GM18505 (cell line): Measurements from ENCODE around the gene FBXO10.

Experiments used
- ATAC-seq: cut with Tn5 transposase; IDR thresholded peaks from one replicate; pipeline ENCODE4 v1.9.1; 2021; ENCODE audit not compliant: unreplicated experiment
- POLR2A ChIP-seq: IDR thresholded peaks from 4 replicates; pipeline ENCODE4 v1.6.1; 2011; ENCODE audit warnings: borderline replicate concordance; ENCODE audit not compliant: insufficient read depth, insufficient read length; ENCODE audit errors: extremely low read depth

FBXO10 gene

DNA sequence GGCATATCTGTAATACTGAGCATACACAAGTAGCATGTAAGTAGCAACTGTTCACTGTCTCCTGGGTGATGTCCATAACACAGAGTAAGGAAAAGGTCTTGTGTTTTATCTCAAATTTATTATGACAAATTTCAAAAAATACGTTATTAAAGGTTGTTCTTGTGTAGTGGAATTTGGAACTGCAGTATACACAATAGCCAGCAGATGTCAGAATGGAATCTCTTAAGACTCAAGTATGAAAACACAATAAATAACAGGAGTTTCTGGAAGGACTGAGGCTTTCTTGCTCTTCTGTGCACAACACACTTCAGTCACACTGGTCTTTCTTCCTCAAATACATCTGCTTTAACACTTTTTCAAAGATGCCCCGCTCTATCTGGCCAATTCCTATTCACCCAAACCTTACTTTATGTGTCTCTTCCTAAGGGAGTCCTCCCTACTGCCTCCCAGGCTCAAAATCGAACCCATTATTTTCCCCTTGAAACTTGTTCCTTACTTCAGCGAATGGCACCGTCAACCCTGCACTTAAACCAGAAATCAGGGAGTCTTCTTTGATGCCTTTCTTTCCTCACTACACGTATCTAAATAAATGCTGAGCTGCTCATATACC is 6.5 kb upstream of the FBXO10 start:
- TF ChIP-seq POLR2A = no peak
- ATAC-seq = no peak

DNA sequence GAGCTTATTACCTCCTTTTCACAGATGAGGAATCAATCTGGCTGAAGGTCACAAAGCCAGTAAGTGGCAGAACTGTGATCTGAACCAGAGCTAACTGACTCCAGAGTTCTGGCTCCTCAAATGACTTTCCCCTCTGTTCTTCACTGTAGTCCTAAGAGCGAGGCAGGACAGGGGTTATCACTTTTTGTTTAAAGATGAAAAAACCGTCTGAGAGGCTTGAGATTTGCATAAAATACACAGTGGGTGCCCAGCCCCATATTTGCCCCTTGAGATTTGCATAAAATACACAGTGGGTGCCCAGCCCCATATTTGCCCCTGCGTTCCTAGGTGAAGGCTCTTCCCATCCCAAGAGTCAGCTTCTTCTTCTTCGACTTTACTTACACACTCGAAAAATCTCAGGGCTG is 667 bp downstream of the FBXO10 start:
- ATAC-seq = peak; percentile 35
- TF ChIP-seq POLR2A = no peak

DNA sequence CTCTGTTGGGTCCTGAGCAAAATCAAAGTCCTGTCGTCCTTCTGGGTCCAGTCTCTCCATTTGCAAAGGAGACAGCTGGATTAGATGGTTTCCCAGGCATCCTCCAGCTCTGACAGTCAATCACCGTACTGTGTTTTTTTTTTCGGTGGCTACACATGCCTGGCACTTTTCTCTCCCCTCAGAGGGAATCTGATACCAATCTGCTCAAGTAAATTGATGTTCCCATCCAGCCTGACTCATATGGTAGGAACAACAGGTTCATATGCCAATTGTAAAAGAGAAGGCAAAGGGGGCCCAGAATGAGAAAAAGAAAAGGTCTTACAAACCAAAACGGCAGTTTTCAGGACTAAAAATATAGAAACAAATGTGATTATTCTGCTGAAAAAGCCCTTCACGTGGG is 1.2 kb downstream of the FBXO10 start:
- no peak for ATAC-seq
- TF ChIP-seq POLR2A = no peak

DNA sequence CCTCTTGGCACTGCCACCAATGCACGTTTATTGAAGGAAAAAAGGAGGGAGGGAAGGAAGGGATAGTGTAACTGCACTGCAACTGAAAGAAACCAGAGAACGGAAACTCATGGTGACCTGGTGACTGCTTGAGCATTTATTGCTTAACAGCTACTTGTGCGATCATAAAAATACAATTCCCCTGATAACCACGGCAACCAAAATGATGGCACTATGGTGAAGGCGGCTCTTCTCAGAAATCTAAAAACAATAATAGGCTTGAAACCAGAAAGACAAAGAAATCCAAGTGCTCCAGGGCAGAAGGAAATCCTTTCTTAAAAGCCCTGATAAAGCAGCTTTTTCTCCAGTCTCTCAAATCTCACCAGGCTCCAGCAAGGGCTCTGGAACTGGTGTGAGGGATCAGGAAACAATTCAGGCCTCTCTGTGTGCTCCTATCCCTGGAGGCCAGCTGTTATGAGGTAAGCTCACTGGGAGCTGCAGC is 1.9 kb downstream of the FBXO10 start:
- no peak for TF ChIP-seq POLR2A
- ATAC-seq = no peak

DNA sequence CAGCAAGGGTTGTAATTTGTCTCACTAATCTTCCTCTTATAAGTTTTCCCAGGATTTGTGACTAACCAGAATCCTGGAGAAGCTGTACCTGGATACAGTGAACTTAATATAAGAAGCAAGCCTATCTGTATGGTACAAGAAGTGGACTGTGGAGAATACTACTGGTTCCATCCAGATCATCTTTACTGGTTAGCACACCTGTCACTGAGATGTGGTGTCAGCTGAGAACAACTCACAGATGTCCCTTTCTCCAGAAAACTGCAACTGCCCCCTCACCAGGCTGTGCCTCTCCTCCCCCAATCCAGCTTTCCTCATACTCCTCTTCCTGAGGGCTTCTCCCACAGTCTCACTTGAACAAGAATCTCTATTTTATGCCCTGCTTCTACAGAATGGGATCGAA is 4.9 kb downstream of the FBXO10 start:
- ATAC-seq = no peak
- TF ChIP-seq POLR2A = no peak

DNA sequence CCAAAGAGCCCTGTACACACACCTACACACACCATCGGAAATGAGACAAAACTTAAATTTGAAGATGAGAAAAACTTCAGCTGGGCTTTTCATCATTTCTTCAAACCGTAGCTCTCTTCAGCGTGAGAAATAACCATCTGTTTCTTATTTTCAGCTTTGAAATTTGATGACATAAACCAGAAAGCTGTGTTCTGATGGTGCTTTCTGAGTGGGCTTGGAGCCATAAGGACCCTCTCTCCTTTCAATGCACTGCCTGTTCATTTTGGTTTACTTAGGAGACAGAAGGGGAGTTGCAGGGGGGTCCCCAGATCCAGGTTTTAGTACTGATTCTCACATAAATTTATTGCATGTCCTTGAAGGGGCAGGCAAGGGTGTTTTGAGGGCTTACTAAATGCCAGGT is 9.5 kb downstream of the FBXO10 start:
- ATAC-seq = no peak

DNA sequence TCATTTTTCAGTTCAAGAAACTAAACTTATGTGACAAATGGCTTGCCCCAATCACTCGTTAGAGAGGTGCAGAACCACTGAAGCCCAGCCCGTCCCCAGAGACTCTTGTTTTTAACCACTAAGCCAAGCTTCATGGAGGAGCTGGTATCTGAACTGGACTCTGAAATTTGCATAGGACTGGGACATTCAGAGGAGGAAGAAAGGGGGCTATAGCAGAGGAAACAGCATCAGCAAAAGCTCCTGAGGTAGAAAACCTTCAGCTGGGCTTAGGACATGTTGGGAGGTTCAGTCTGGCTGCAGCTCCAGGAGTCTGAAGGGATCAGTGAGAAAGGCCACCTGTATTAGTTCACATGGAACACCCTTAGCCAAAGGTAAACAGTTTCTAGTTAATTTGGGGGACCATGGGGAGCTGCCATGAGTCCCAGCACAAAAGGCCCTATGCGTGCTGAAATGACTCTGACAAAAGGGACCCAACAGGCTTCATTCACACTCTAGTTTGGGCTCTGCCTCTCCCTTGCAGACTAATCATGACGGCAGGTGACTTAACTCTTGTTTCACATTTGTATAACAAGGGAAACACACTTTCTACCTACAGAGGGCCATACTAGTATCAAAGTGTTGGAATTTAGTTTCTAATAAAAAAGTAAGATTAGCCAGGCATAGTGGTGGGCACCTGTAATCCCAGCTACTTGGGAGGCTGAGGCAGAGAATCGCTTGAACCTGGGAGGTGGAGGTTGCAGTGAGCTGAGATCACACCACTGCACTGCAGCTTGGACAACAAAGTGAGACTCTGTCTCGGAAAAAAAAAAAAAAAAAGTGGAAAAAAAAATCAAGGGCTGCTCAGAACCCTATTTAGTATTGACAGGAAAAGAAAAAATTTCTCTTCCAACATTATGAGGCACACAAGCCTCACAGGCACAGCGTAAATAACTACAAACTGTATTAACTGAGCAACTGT is 10.2 kb downstream of the FBXO10 start:
- TF ChIP-seq POLR2A = peak; percentile 27
- peak; percentile 66 for ATAC-seq

More for the DNA sequence above, 9.5 kb downstream of the FBXO10 start:
- TF ChIP-seq POLR2A = no peak

DNA sequence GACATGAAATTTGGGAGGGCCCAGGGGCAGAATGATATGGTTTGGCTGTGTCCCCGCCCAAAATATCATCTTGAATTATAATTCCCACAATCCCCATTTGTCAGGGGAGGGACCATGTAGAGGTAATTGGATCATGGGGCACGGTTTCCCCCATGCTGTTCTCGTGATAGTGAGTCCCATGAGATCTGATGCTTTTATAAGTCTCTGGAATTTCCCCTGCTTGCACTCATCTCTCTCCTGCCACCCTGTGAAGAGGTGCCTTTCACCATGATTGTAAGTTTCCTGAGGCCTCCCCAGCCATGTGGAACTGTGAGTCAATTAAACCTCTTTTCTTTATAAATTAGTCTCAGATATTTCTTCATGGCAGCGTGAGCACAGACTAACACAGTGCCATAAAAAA is 11.3 kb downstream of the FBXO10 start:
- TF ChIP-seq POLR2A = no peak
- no peak for ATAC-seq

DNA sequence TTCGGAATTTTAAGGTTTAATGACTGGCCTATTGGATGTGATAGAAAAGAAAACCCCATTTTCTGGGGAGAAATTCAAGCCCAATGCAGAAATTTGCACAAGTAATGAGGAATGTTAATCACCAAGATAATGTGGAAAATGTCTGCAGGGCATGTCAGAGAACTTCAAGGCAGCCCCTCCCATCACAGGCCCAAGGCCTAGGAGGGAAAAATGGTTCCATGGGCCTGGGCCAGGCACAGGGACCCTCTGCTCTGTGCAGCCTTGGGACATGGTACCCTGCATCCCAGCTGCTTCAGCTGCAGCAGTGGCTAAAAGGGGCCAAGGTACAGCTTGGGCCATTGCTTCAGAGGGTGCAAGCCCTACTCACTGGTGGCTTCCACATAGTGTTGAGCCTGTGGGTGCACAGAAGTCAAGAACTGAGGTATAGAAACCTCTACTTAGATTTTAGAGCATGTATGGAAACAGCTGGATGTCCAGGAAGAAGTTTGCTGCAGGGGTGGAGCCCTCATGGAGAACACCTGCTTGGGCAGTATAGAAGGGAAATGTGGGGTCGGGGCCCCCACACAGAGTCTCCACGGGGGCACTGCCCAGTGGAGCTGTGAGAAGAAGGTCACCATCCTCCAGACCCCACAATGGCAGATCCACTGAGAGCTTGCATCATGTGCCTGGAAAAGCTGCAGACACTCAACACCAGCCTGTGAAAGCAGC is 12.2 kb downstream of the FBXO10 start:
- no peak for TF ChIP-seq POLR2A
- no peak for ATAC-seq

DNA sequence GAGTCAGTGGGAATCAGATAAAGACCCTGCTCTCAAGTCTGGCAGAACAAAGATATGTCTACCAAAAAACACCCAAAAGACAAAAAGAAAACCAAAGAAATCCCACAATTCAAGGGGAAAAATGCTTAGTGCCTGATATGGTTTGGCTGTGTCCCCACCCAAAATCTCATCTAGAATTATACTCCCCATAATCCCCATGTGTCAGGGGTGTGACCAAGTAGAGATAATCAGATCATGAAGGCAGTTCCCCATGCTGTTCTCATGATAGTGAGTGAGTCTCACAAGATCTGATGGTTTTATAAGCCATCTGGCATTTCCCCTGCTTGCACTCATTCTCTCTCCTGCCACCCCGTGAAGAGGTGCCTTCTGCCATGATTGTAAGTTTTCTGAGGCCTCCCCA is 13.4 kb downstream of the FBXO10 start:
- no peak for ATAC-seq
- no peak for TF ChIP-seq POLR2A

DNA sequence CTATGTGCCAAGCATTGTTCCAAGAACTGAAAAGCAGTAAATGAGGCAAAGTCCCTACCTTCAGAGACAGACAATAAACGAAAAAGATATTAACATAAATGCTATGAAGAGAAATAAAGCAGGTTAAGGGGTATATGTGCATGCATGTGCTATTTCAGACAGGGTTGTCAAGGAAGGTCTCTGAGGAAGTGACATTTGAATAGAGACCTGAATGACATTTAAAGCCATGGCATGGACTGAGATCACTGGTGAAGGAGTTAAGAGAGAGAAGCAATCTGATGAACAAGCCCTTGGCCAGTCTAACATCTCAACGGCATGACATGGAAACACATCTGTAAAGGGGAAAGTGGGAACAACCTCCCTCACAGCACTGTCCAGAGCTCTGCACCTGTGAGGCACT is 14.5 kb downstream of the FBXO10 start:
- no peak for TF ChIP-seq POLR2A
- ATAC-seq = no peak

DNA sequence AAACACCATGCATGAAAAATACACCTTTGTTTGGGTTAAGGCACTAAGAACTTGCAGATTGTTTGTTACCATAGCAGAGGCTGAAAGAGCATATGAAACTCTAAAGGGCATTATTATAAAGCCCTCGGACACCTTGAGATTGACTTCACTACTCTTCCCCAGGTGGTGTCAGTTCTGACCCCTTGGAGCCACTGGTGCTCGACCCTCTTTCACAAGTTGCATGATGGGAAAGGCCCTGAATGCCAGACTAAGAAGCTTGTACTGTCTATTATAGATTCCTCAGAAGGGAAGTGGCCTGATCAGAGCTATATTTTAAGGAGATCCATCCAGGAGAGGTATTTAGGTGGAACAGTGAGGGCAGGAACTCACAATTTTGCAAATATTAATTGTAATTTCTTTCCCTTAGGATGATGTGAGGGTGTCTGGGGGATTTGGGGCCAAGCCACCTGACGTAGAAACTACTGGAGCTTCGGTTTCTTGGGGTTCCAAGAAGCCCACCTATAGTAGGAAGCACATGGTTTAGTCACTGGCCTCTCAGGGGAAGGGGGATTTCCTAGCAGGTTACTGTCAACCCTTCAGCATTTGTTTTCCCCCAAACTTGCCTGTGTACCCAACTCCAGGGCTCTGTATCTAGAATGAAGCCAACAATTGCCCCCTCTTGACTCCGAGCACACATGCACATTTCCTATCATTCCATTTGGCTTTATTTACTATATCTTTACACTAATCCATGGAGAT is 16.2 kb downstream of the FBXO10 start:
- no peak for ATAC-seq

DNA sequence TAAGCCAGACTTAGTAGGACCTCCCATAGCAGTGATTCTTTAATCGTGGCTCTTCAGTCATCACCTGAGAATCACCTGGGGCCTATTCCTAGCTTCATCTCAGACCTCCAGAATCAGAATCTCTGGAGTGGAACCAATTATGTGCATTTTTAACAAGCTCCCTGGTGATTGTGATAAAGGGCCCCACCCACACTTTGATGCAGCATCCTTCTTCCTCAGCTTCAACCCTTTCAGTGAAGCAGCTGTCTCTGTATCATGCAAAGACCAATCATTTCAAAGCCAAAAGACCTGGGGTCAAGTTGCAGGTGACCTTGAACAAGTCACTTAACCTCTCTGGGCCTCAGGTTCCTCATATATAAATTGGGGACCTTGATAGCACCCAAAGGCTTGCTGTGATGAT is 17.1 kb downstream of the FBXO10 start:
- ATAC-seq = no peak
- no peak for TF ChIP-seq POLR2A

More for the DNA sequence above, 16.2 kb downstream of the FBXO10 start:
- no peak for TF ChIP-seq POLR2A
